ENCODE results near the gene ZNF311. TPM values are rescaled to one million over a fixed set of nuclear protein-coding genes. Genes with fewer than 3 reads are reported as not detected.

The ZNF311 gene
- total RNA-seq, result 1 to 10 TPM in 2 of 3 donors, under 1 TPM in 1; 0.96 to 3.7 (median 2.0) TPM

- no peak for DNase-seq (ENCODE audit: low spot score in 2 of 2)
- Histone ChIP-seq H3K9me3 (no peaks in the 10 kb centered on the region), H3K27ac (peak within 1 kb of the TSS; percentile 61 to 83), H3K4me3 (peak within 1 kb of the TSS; percentile 63 to 81 (median 68)), H3K27me3 (no peaks in the 10 kb centered on the region), H3K4me1 (no peaks in the 10 kb centered on the region), H3K36me3 (no peaks in the 10 kb centered on the region)
- TF ChIP-seq POLR2AphosphoS5 (IDR thresholded peaks at IDR 0.05) (peak in 2 of 3 donors; percentile 21 to 46), CTCF (IDR thresholded peaks at IDR 0.05) (no peak), POLR2A (IDR thresholded peaks at IDR 0.05) (no peak)
- intact Hi-C loops (cut with DNase I; ENCODE audit: low total_unique reads), result no loop called here
Measured at GRCh38 chr6:29005183-29005885, at the start of gene ZNF311. ZNF311 (minus strand) TSS chr6:29005315; CDS start chr6:29003954, 1,361 bp downstream.

GRCh38 chr6:29051680-29052079 lies 46.6 kb upstream of the ZNF311 start:
- H3K27ac ChIP-seq, result no peak overlapping the region

GRCh38 chr6:29045075-29045474 lies 40.0 kb upstream of the ZNF311 start, which contains the start of gene OR2W1:
OR2W1 (minus strand) TSS chr6:29045175; CDS start chr6:29045175, 0 bp downstream.
- Histone ChIP-seq H3K36me3 (no peaks in the 10 kb centered on the region), H3K27me3 (peaks cover 0 to 27% of the 10 kb centered on the region in 2 donors), H3K4me3 (no peak within 1 kb of the TSS), H3K4me1 (no peaks in the 10 kb centered on the region), H3K27ac (no peak within 1 kb of the TSS), H3K9me3 (no peaks in the 10 kb centered on the region)
- no peak for TF ChIP-seq CTCF (IDR thresholded peaks at IDR 0.05)
- DNase-seq (ENCODE audit: low spot score in 2 of 2), result no peak
- intact Hi-C loops (cut with DNase I; ENCODE audit: low total_unique reads), result no loop called here

More at GRCh38 chr6:29051680-29052079, 46.6 kb upstream of the ZNF311 start:
- TF ChIP-seq POLR2A (IDR thresholded peaks at IDR 0.05), result no peak
- TF ChIP-seq POLR2AphosphoS5 (IDR thresholded peaks at IDR 0.05), result no peak
- no peak for TF ChIP-seq CTCF (IDR thresholded peaks at IDR 0.05)
- Histone ChIP-seq H3K9me3 (peaks cover 0 to 10% of the 10 kb centered on the region in 2 donors), H3K4me1 (no peaks in the 10 kb centered on the region), H3K27me3 (peaks cover 0 to 5% of the 10 kb centered on the region in 2 donors), H3K4me3 (no peak overlapping the region), H3K36me3 (no peaks in the 10 kb centered on the region)
- no peak for DNase-seq (ENCODE audit: low spot score in 2 of 2)
- intact Hi-C loops (cut with DNase I; ENCODE audit: low total_unique reads), result no loop called here

GRCh38 chr6:29035951-29036350 lies 30.8 kb upstream of the ZNF311 start:
- Histone ChIP-seq H3K4me1 (no peaks in the 10 kb centered on the region), H3K4me3 (no peak overlapping the region), H3K36me3 (no peaks in the 10 kb centered on the region), H3K27ac (no peak overlapping the region), H3K9me3 (no peaks in the 10 kb centered on the region), H3K27me3 (peaks cover 0 to 4% of the 10 kb centered on the region in 2 donors)
- TF ChIP-seq CTCF (IDR thresholded peaks at IDR 0.05) (no peak), POLR2AphosphoS5 (IDR thresholded peaks at IDR 0.05) (no peak), POLR2A (IDR thresholded peaks at IDR 0.05) (no peak)
- intact Hi-C loops (cut with DNase I; ENCODE audit: low total_unique reads), result no loop called here
- no peak for DNase-seq (ENCODE audit: low spot score in 2 of 2)

- intact Hi-C loops (cut with DNase I; ENCODE audit: low total_unique reads), result no loop called here
- Histone ChIP-seq H3K27ac (no peak overlapping the region), H3K4me3 (no peak overlapping the region), H3K9me3 (no peaks in the 10 kb centered on the region), H3K36me3 (no peaks in the 10 kb centered on the region), H3K4me1 (no peaks in the 10 kb centered on the region), H3K27me3 (peaks cover 0 to 19% of the 10 kb centered on the region in 2 donors)
- TF ChIP-seq POLR2A (IDR thresholded peaks at IDR 0.05) (no peak), CTCF (IDR thresholded peaks at IDR 0.05) (no peak), POLR2AphosphoS5 (IDR thresholded peaks at IDR 0.05) (no peak)
- DNase-seq (ENCODE audit: low spot score in 2 of 2), result no peak
Measured at GRCh38 chr6:29028821-29029220, 23.7 kb upstream of the ZNF311 start.

Data from breast epithelium (tissue), 4 donors.